ENCODE data around the gene AGO3.
"Not testable (repeated sequence)": the region's sequence is repeated elsewhere in the genome, so short reads cannot be mapped to it uniquely, and the experiment has no call there.

AGO3 gene

DNA sequence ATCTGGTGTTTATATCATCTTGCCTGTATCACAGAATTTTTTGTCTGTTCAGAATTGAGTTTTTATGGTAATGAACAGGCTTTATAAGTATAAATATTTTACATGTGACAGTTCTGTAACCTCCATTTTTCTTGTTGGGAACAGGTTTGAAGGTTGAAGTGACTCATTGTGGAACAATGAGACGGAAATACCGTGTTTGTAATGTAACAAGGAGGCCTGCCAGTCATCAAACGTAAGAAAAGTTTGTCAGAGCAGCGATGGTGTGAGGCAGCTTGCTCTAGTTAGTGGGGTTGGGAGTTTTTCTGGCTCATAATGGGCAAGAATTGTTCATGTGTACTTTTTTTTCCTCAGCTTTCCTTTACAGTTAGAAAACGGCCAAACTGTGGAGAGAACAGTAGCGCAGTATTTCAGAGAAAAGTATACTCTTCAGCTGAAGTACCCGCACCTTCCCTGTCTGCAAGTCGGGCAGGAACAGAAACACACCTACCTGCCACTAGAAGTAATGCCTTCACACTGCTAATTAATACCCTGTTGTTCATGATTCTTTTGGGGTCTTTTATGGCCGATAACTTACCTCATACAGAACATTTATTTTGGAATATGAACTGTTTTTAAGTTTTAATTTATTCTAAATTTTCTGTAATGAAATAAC, 77.8 kb downstream of the AGO3 start:
- DNase-seq (ENCODE audit: low spot score) = no peak

DNA sequence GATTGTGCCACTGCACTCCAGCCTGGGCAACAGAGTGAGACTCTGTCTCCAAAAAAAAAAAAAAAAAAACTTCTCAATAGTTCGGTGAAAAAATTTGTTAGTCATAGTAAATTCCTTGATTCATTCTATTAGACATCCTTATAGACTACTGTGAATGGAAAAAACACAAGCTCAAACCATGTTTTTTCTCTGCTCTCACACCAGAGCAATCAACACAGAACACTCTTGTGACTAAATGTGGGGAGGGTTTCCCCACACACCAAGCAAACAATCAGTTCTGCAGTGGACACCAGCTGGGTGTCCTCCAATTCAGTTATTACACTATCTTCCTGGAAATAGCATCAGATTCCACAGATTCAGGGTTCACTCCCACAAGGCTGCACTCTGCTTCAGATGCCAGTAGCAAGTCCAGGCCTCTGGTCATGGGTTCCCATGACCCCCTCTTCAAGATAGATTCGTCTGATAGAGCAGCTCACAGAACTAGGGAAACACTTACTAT, 83.9 kb downstream of the AGO3 start:
- DNase-seq (ENCODE audit: low spot score) = no peak

DNA sequence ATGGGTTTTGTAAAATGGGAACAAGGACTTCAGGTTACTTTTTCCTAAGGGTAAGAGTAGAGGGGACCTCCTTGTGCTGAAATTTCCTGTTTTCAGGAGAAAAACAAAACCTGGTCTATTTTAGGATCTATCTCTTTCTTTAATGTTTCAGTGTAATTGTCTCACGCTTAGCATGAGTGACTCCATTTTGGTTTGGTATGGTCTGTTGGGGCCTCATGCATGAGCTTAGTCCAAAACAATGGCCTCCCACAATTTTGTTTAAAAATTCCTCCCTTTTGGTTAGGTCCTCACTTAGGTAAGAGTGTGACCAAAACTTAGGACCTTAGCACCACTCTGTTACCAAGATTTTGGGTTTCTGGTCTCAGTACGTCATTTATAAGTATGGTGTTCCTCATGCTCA, 85.8 kb downstream of the AGO3 start:
- DNase-seq (ENCODE audit: low spot score) = no peak

DNA sequence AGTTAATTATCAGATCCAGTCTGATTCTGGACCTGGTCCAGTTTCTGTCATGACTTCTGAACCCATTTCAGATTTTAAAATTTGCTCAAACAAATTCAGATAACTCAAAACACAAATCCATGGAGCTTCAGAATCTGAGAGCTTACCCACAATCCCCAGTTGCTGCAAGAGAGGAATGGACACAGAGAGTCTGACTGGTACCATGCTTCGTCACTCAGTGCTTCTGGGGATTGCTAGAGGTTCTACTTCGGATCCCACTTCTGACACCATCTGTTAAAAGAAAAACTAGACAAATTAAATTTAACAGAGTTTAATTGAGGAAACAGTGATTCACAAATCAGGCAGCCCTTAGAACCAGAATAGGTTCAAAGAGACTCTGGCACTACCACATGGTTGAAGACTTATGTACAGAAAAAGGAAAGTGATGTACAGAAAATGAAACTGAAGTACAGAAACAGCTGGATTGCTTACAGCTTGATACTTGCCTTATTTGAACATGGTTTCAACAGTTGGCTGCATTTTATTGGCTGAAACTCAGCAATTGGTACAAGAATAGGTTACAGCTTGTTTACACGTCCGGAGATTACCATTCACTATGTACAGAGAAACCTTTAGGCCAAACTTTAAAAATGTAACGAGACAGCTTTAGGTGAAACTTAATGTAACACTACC, 92.3 kb downstream of the AGO3 start:
- no peak for DNase-seq (ENCODE audit: low spot score)

DNA sequence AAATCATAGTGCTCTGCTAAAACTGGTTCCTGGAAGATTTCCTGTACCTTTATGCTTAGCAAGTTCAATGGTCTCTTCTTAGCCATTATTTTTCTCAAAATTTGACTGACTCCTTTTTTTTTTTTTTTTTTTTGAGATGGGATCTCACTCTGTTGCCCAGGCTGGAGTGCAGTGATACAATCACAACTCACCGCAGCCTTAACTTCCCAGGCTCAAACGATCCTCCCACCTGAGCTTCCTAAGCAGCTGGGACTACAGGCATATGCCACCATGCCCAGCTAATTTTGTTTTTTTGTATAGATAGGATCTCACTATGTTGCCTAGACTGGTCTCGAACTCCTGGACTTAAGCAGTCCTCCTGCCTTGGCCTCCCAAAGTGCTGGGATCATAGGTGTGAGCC, 93.1 kb downstream of the AGO3 start:
- DNase-seq (ENCODE audit: low spot score) = not testable (repeated sequence)

DNA sequence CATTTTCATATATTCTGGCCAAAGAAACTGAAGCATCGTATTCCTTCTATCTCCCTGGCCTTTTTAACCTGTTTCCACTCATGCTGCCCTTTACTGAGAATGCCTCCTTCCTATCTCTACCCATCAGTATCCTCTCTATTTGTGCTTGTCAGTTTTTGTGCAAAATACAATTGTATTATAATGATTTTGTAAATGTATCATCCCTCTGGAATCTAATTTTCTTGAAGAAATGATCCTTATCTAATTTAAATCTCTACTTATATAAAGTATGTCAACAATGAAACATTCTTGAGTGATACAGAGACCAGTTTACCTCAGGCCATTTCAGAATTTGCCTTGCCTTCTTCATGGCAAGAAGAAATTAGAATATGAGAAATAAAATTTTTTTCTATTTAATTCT, 93.9 kb downstream of the AGO3 start:
- no peak for DNase-seq (ENCODE audit: low spot score)

DNA sequence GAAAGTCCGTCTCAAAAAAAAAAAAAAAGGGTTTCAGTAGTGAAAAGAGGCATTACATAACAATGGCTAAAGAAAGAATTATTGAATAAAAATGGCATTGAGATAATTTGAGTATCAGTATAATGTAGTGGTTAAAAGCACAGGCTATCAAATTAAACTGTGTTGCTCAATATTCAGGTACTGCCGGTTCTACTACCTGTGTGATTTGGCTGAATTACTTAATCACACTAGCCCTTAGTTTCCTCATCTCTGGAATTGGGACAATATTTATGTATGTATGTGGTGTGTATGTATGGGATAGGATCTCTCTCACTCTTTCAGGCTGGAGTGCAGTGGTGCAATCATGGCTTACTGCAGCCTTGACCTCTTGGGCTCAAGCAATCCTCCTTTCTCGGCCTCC, 96.9 kb downstream of the AGO3 start:
- DNase-seq (ENCODE audit: low spot score) = no peak

DNA sequence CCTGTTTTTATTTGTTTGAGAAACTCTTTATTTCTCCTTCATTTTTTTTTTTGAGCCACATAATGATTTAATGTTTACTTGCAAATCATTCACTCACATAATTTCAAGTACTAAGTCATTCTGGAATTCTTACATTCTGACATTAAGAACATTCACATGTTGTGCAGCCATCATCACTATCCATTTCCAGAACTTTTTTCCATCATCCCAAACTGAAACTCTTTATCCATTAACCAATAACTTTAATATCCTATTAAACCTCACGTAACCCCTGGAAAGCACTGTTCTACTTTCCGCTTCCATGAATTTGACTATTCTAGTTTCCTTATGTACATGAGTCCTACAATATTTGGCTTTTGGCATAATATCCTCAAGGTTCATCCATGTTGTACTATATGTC, 100.5 kb downstream of the AGO3 start:
- DNase-seq (ENCODE audit: low spot score) = no peak

DNA sequence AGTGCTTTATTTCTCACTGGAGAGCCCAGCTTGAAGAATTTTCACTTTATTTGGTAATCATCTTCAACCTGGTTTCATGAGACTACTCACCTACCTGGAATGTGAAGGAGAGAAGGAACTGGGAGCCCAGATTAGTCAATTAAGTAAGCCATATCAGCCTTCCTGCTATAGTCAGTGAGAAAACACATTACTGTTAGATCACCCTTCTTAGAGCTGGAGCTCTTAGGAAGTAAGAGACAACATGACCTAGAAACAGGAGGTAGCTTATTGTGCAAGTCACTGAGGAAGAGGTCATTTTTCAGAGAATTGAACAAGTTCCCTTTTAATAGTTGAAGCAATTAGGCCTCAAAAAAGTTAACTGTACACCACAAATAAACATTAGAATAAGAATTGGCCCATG, 103.8 kb downstream of the AGO3 start:
- DNase-seq (ENCODE audit: low spot score) = no peak

DNA sequence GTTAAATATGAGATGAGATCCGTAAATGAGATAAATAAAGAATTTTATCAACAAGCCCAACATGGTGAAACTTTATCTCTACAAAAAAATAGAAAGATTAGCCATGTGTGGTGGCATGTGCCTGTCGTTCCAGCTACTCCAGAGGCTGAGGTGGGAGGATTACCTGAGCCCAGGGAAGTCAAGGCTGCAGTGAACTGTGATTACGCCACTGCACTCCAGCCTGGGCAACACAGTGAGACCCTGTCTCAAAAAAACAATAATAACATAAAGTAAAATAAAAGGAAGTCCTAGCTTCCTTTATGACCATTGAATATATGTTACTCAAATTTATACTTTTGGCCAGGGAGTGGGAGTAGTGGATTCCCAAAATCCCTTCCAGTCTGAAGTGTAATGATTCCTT, 104.2 kb downstream of the AGO3 start:
- DNase-seq (ENCODE audit: low spot score) = no peak

DNA sequence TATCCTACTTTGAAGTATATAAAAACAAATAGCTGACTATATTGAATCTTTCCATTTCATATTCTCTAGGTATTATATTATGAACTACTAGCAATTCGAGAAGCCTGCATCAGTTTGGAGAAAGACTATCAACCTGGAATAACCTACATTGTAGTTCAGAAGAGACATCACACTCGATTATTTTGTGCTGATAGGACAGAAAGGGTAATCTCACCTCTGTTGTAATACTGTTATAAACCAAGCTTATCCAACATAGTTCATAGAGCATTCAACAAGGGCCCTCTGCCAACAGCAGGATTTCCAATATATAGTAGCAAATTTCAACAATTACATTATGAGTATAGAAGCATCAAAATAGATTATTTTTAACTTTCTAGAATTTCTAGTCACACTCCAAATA, 109.3 kb downstream of the AGO3 start:
- DNase-seq (ENCODE audit: low spot score) = no peak

DNA sequence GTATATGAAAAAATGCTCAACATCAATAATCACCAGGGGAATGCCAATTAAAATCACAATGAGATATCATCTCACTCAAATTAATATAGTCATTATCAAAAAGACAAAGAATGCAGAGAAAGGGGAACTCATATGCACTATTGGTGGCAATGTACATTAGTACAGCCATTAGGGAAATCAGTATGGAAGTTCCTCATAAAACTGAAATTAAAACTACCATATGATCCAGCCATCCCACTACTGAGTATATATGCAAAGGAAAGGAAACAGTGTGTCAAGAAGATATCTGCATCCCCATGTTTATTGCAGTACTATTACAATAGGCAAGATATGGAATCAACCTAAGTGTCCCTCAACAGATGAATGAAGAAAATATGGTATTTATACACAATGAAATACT, 120.9 kb downstream of the AGO3 start:
- no peak for DNase-seq (ENCODE audit: low spot score)

DNA sequence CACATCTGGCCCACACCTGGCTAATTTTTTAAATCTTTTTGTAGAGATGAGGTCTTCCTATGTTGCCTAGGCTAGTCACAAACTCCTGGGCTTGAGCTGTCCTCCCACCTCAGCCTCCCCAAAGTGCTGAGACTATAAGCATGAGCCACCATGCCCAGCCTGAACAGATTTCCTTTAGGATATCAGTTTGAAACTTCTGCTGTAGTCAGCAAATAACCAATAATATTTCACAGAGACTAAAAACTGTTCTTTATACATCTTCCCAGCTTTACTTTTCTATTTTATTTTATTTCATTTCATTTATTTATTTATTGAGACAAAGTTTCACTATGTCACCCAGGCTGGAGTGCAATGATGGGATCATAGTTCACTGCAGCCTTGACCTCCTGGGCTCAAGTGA, 123.1 kb downstream of the AGO3 start:
- DNase-seq (ENCODE audit: low spot score) = no peak

DNA sequence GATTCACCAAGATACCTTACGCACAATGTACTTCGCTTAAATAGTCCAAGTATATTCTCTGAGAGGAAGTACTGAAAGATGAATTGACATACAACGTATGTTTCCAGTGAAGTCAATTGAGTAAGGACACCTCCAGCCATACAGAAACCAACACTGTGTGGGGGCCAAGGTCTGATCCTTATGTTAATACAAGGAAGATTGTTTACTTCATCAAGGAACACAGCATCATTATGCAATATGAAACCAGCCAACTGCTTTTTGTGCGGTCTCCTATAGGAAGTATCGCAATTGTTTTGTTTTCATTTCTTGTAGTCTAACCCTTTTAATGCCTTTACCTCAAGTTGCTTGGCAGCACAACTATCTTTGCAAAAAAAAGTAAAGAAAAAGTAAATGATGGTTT, 124.8 kb downstream of the AGO3 start:
- no peak for DNase-seq (ENCODE audit: low spot score)

DNA sequence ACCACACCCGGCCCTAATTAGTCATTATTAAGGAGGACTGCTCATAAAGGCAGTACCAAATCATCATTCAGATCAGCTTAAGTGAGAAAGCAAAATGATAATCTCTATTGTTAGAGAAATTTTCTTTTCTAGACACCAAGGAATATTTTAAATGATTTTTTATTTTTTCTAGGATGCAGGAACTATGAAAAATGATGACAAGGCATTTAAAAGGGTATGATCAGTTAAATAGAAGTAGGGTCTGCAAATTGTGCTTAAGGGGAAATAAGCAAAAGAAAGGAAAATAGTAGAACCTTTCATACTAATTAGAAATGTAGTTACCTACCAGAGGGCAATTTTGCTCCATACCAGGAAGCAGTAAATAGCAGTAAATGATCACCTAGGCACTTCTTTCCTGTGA, 131.4 kb downstream of the AGO3 start:
- DNase-seq (ENCODE audit: low spot score) = no peak

DNA sequence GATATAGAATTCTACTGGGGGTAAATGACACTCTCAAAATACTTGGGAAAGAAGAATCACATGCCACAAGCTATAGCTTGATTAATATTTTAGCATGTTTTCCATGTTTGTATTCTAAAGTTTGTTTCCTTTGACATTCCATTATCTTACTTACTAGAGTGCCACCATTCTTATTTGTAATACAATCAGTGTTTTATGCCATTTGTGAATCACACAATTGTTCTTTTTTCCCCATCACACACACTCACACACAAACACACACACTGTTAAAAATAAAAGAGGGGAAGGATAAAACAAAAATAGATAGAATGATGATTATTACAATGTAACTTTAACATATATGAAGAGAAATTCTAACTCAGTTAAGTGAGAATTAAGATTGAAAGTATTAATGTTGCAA, 137.0 kb downstream of the AGO3 start:
- no peak for DNase-seq (ENCODE audit: low spot score)

DNA sequence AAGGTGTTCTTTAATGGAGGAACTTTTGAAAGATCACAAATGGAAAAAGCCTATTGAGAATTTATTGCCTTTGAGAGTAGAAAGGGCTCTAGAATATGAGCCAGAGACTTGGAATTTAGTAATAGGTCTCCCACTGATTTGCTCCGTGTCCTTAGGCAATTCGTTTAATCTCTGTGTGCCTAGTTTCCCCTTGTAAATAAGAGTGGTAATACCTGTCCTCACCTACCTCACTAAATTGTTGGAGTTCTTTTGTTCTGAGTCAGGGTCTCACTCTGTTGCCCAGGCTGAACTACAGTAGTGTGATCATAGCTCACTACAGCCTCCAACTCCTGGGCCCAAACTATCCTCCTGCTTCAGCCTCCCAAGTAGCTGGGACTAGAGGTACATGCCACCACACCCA, 138.0 kb downstream of the AGO3 start:
- DNase-seq (ENCODE audit: low spot score) = no peak

DNA sequence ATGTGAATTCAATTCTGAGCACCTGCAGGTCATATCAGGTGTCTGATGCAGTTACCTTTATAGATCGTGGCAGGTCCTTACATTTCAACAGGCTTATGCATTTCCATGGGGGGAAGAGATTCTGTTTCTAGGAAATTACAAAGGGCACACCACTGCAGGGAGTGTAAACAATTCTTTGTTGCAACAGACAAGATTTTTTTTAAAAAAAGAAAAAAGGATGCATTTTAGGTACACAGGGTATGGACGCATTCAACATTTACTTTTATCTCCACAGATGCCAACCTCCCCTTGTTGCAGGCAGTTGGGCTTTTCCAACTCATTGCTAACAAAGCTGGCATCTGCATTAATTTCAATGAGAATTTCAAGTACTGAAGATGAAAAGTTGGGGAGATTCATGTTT, 139.4 kb downstream of the AGO3 start:
- DNase-seq (ENCODE audit: low spot score) = no peak

DNA sequence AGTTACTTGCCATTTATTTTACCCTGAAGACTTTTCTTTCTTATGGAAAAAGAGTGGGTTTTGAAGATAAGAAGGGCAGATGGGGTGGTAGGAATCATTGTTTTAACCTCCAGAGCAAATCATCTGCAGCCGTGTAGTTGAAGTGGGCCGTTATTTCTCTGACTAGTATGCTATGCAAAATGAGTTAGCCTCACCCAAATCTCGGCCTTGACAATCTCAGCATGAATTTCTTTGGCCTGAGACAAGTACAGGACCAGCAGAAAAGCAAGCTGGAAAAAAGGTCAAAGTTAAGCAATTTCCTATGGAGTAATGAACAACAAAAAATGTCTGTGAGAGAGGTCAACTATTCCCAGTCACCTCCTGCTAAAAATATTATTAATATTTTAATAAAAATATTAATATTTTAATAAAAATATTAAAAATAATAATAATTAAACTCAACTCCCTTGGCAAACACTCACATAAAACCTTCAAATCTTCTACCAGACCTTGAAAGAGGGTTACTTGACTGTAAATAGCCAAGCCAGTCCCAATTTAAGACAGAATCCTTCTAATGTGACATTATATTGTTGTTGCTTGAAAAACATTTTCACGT, 146.2 kb downstream of the AGO3 start:
- DNase-seq (ENCODE audit: low spot score) = no peak

DNA sequence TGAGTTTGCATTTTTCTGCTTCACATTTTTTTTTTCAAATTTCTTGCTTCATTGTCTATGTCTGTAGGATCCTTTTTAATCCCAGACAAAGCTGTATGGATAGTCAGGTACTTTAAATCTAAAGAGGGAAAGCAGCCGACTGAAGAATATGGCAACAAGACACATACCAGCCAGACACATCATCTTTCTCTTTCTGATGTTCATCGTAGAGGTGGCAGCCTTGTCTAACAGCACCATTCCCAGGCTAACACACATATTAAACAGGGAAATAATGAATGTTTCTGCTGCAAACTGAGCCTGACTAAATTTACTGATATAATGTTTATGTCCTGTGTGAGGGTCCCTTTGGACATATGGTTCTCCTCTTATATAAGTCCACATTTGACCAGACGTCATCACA, 149.3 kb downstream of the AGO3 start:
- DNase-seq (ENCODE audit: low spot score) = no peak

DNA sequence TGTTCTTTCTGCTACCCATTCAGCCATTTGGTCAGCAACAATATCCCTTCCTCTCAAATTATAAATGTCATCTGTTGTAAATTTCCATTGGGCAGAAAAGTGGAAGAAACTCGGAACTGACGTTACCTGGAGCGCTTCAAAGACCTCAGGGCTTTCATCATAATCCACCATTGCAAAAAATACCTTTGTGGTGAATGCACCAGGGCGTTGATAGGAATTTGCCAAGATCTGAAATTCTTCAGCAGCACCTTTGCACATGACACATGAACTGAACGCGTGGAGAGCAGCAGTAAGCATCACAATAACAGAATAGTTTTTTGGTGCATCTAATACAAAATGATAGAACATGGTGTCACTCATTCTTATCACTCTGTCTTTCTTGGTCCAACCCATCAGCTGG, 149.9 kb downstream of the AGO3 start:
- no peak for DNase-seq (ENCODE audit: low spot score)

DNA sequence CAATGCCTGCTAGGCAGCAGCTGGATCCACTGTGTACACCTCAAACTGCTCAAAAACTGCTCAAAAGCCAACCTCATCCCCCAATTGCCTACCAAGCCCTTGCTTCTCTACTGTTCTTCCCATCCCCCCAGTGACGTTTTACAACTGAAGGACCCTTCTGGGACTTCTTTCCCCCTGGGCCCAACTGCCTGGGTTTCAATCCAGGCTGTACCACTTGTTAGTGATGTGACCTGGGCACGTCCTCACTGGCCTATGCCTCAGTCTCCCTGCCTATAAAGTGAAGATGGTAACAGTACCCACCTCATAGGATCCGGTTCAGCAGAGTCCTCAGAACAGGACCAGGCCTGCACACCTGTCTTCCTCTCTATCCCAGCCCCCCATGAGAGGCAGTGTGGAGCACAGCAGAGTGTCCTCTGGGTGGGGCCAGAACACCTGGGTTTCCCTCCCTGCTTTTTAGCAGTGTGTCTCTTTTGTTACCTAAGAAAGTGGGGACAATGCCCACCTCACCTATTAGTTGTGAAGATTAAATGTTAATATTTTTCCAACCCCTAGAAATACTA, 151.1 kb downstream of the AGO3 start:
- DNase-seq (ENCODE audit: low spot score) = no peak

DNA sequence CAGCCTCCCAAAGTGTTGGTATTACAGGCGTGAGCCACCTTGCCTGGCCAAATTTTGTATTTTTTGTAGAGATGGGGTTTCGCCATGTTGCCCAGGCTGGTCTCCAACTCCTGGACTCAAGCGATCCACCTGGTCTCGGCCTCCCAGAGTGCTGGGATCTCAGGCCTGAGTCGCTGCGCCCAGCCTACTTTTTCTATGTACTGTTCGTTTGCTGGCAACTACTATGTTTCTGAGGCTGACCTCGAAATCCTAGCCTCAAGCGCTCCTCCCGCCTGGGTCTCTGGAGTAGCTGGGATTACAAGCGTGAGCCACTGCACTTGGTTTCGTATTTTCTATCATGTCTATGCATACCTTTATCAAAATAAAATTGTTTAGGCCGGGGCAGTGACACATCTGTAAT, 152.3 kb downstream of the AGO3 start:
- no peak for DNase-seq (ENCODE audit: low spot score)
